ENCODE results near the gene SFI1. TPM values are rescaled to one million over a fixed set of nuclear protein-coding genes. Genes with fewer than 3 reads are reported as not detected.
A peak's percentile ranks its signal among the peaks of the same experiment; 100 is the strongest.

The SFI1 gene
- total RNA-seq, 1 experiment from 2014 or later = 59.2 TPM

DNA sequence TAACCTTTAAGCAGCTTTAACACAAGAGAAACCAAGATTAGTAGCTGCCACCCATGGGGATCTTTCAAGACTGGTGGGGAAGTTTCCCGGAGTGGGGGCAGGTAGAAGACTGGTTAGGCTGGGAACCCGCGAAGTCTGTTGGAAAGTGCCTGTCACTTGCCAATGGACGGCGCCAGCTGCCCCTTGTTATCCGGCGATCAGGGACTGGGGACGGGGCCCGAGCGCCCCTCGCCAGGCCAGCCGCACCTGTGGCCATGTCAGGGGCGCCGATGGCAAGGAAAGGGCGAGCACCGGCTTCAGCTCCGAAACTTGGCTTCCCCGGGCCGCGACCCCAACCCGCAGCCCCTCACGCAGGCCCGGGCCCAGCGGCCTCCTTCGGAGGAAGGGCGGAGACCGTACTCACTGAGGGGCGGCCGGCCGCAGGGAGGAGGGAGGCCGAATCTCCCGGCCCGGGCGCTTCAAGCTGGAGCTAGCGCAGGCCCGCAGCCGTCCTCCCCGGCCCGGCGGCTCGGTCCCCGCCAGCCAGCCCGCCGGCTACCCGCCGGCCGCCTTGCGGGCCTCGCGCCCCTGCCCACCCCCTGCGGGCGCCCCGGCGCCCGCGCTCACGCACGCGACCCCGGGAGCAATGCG is 7.2 kb upstream of the SFI1 start:
- no peaks in the 10 kb centered on the region for H3K9me3 Mint-ChIP-seq (ENCODE audit: low read depth, unreplicated experiment)
- peak overlapping the region; percentile 99 for H3K4me3 Mint-ChIP-seq (ENCODE audit: low read depth, unreplicated experiment)
- peak overlapping the region; percentile 96 for H3K27ac Mint-ChIP-seq (ENCODE audit: unreplicated experiment)
- no peaks in the 10 kb centered on the region for H3K27me3 Mint-ChIP-seq (ENCODE audit: unreplicated experiment)
- intact Hi-C loops (cut with micrococcal nuclease; ENCODE audit: unreplicated experiment) = no loop called here
- CTCF ChIA-PET = no interaction called here
- TF ChIP-seq, protein P1, sequence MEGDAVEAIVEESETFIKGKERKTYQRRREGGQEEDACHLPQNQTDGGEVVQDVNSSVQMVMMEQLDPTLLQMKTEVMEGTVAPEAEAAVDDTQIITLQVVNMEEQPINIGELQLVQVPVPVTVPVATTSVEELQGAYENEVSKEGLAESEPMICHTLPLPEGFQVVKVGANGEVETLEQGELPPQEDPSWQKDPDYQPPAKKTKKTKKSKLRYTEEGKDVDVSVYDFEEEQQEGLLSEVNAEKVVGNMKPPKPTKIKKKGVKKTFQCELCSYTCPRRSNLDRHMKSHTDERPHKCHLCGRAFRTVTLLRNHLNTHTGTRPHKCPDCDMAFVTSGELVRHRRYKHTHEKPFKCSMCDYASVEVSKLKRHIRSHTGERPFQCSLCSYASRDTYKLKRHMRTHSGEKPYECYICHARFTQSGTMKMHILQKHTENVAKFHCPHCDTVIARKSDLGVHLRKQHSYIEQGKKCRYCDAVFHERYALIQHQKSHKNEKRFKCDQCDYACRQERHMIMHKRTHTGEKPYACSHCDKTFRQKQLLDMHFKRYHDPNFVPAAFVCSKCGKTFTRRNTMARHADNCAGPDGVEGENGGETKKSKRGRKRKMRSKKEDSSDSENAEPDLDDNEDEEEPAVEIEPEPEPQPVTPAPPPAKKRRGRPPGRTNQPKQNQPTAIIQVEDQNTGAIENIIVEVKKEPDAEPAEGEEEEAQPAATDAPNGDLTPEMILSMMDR (IDR thresholded peaks at IDR 0.05; ENCODE audit: unreplicated experiment) = no peak
- no TSS peak for BruUV-seq (replicated peaks)
- H3K4me1 Mint-ChIP-seq (ENCODE audit: low read depth, unreplicated experiment) = peaks cover 22% of the 10 kb centered on the region
- DNase-seq = peak; percentile 33
- peaks cover 57% of the 10 kb centered on the region for H3K36me3 Mint-ChIP-seq (ENCODE audit: insufficient read depth, unreplicated experiment)

DNA sequence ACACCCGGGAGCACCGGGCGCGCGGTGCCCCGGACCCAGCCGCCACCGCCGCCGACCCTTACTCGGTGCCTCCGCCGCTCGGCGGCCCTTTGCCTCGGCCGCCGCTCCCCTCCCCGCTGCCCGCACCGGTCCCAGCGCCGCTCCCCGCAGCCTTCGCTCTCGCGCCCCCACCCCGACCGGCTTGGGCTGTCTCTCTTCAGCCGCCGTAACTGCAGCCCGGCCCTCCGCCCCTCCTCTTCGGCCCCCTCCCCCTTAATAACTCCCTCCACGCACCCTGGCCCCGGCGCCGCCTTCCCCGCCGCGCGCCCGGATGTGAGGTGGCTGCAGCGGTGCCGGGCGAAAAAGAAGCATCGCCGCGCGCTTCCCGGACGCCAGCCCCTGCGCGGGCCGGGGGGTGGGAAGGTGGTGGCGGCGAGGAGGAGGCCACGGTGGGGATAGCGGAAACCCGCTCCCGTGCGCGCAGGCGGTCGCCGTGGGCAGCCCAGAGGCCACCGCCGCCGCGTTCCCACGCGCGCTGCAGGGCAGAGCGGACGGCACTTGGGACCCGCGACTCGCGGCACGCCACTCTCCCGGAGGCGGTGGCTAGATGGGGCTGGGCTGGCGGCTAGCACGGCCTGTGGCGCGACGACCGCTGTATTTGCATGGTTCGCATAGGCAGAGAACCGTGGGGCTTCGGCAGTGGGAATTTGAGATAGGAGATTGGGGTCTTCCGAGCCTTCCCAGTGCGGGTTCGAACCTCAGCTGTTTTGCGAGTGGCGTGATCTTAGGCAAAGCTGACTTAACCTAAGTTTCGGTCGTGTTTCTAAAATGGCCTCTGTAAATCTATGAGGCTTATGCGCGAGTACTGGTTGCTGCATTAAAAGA is 6.5 kb upstream of the SFI1 start, which contains the start of gene EIF4ENIF1:
Gene EIF4ENIF1 (minus strand): TSS at position 211 of the 864 bp plus-strand sequence. CDS start 1,124 bp downstream, outside the sequence.
- peak; percentile 85 for DNase-seq
- CTCF ChIA-PET = no interaction called here
- peak within 1 kb of the TSS; percentile 99 for H3K4me3 Mint-ChIP-seq (ENCODE audit: low read depth, unreplicated experiment)
- no TSS peak for BruUV-seq (replicated peaks)
- intact Hi-C loops (cut with micrococcal nuclease; ENCODE audit: unreplicated experiment) = no loop called here
- no peaks in the 10 kb centered on the region for H3K9me3 Mint-ChIP-seq (ENCODE audit: low read depth, unreplicated experiment)
- no peaks in the 10 kb centered on the region for H3K27me3 Mint-ChIP-seq (ENCODE audit: unreplicated experiment)
- H3K36me3 Mint-ChIP-seq (ENCODE audit: insufficient read depth, unreplicated experiment) = peaks cover 57% of the 10 kb centered on the region
- peak within 1 kb of the TSS; percentile 96 for H3K27ac Mint-ChIP-seq (ENCODE audit: unreplicated experiment)
- TF ChIP-seq, protein P1 (IDR thresholded peaks at IDR 0.05; ENCODE audit: unreplicated experiment) = no peak
- H3K4me1 Mint-ChIP-seq (ENCODE audit: low read depth, unreplicated experiment) = peaks cover 22% of the 10 kb centered on the region

DNA sequence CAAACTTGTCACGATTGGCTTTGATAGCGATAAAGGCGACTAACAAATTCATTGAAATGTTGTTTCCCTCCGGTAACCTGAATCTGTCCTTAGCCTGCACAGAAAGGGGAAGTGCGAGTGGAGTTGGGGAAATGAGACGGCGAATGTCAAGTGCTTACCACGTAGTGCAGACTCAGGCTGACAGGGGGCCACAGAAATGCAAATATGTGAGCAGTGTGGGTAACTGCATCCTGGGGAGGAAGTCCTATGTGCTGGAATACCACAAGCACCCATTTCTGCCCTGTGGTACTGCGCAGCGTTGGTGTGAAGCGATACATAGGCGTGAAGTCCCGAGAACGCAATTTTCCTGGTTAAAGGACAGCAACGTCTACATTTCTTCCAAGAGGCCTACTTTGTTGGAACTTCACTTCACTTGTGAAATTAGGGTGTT is 5.8 kb upstream of the SFI1 start:
- CTCF ChIA-PET = no interaction called here

DNA sequence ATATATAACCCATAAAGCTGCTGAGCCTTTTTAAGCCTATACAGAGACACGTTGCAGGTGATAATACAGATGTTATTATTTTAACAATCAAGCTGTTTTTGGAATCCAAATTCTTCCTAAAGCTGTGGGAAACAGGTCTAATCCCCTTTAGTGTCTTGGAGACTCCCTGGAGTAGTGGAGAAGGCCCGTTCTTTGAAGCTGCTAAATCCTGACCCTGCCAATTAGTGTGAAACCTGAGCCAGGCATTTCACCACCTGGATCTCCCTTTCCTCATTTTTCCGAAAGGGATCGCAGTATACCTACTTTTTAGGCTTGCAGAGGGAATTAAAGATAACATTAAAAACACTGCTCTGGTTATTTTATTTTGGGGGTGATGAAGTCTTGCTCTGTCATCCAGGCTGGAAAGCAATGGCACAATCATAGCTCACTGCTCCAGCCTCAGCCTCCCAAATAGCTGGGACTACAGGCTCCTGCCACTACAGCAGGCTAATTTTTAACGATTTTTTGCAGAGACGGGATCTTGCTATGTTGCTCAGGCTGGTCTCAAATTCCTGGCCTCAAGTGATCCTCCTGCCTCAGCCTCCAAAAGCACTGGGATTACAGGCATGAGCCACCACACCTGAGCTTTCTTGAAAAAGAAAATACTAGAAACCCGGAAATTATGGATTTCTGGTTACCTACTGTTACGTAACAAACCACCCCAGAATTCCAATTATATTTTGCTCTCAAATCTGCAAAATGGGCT is 4.9 kb upstream of the SFI1 start:
- intact Hi-C loops (cut with micrococcal nuclease; ENCODE audit: unreplicated experiment) = no loop called here
- Mint-ChIP-seq H3K27me3 (ENCODE audit: unreplicated experiment) (no peaks in the 10 kb centered on the region), H3K36me3 (ENCODE audit: insufficient read depth, unreplicated experiment) (peaks cover 49% of the 10 kb centered on the region), H3K9me3 (ENCODE audit: low read depth, unreplicated experiment) (no peaks in the 10 kb centered on the region), H3K4me1 (ENCODE audit: low read depth, unreplicated experiment) (peaks cover 22% of the 10 kb centered on the region), H3K27ac (ENCODE audit: unreplicated experiment) (no peak overlapping the region), H3K4me3 (ENCODE audit: low read depth, unreplicated experiment) (peak overlapping the region; percentile 99)
- no peak for DNase-seq
- BruUV-seq (replicated peaks) = no TSS peak
- CTCF ChIA-PET = no interaction called here
- TF ChIP-seq, protein P1 (IDR thresholded peaks at IDR 0.05; ENCODE audit: unreplicated experiment) = no peak

More for the DNA sequence above, 5.8 kb upstream of the SFI1 start:
- peak overlapping the region; percentile 96 for H3K27ac Mint-ChIP-seq (ENCODE audit: unreplicated experiment)
- H3K27me3 Mint-ChIP-seq (ENCODE audit: unreplicated experiment) = no peaks in the 10 kb centered on the region
- intact Hi-C loops (cut with micrococcal nuclease; ENCODE audit: unreplicated experiment) = no loop called here
- BruUV-seq (replicated peaks) = TSS peak; percentile 73
- peak; percentile 51 for DNase-seq
- H3K9me3 Mint-ChIP-seq (ENCODE audit: low read depth, unreplicated experiment) = no peaks in the 10 kb centered on the region
- H3K4me1 Mint-ChIP-seq (ENCODE audit: low read depth, unreplicated experiment) = peaks cover 22% of the 10 kb centered on the region
- H3K36me3 Mint-ChIP-seq (ENCODE audit: insufficient read depth, unreplicated experiment) = peaks cover 50% of the 10 kb centered on the region
- peak overlapping the region; percentile 99 for H3K4me3 Mint-ChIP-seq (ENCODE audit: low read depth, unreplicated experiment)
- TF ChIP-seq, protein P1 (IDR thresholded peaks at IDR 0.05; ENCODE audit: unreplicated experiment) = no peak

All from Calu3 (cell line).